Hindlimb muscle (tissue), 1 donor: ENCODE data around the gene AFAP1. TPM values are rescaled to one million over a fixed set of nuclear protein-coding genes. Genes with fewer than 3 reads are reported as not detected.
A peak's percentile ranks its signal among the peaks of the same experiment; 100 is the strongest.

ENCODE experiments used
- DNase-seq: peaks from one replicate; pipeline ENCODE4 v3.0.0-alpha.2; 2013
- polyA plus RNA-seq: library from polyadenylated mRNA; unstranded; fragments of 120-200 nt; gene quantifications from one replicate; pipeline ENCODE4 v1.2.1, GENCODE V29; 2013; ENCODE audit not compliant: insufficient read length

Gene AFAP1
- polyA plus RNA-seq, 1 donor, result 38.3 TPM

DNA sequence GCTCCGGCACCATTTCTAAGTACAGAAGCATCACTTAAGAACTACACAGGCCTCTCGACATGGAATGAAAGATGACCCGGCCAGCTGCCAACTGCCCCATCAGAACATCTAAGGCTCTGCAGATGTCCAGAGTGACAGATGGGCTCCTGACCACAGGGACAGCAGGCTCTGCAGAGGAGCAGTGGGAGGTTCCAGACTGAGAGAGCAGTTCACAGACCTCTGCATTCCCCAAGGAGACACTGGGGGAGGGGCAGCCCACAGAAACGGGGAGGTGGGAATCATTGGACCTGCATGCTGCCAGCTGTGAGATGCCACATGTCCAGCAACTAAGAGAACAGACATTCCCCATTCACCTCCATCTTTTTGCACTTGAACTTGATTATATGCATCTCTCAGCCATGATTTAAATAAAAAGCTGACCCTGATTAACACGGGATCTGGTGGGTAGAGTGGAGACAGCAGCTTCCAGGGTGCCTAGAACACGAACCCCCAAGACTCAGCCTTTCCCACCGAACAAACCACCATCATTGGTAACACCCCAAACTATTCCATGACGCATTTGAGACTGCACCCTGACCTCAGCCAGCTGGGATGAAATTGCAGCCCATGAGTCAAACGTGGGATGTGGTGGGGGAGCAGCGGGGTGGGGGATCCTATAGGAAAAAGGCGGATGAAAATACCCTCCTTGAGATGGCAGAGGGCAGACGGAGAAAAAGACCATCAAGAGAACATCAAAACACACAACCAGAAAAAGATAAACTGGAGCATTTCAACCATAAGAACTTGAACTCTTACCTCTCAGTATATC lies 47.2 kb downstream of the AFAP1 start:
- no peak for DNase-seq

DNA sequence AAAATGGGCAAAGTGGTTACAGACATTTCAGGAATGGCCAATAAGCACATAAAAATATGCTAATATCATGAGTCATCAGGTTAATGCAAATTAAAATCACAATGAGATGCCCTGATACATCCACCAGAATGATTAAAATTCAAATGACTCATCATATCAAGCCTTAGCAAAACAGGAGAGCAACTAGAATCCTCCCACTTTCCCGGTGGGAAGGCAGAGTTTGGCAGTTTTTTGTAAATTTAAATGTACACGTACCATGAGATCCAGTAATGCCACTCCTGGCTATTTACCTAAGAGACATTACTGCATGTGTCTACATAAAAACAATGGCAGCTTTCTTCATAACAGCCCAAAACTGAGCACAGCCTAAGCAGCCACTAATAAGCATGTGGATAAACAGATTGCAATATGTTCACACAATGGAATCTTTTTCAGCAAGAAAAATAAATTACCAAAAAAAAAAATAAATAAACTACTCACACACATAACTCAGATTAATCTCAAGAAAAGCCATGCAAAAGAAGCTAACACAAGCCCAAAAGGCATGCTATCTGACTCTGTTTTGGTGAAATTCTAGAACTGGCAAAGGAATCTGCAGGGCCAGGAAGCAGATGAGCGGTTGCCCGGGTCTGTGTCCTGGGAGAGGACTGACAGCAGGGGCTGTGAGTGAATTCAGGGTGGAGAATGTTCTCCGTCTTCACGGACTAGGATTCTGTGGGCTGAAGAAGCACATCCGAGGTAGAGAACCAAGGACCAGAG lies 48.8 kb downstream of the AFAP1 start:
- DNase-seq, result no peak

DNA sequence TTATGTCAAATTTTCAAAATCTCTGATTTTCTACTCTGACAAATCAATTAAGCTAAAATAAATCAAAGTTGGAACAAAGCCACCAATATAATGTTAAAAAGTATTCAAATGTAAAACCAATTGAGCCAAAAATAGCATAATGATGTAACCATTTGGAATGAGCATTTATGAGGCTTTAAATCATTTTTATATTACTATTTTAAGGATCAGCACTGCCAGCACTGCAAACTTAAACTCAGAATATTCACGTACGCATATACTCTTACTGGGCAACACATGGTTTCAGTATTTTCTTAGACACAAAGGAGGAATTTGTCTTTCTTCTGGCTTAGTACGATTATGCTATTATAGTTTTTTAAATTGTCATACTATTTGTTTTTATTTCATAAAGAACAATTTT lies 52.2 kb downstream of the AFAP1 start:
- DNase-seq, result no peak

DNA sequence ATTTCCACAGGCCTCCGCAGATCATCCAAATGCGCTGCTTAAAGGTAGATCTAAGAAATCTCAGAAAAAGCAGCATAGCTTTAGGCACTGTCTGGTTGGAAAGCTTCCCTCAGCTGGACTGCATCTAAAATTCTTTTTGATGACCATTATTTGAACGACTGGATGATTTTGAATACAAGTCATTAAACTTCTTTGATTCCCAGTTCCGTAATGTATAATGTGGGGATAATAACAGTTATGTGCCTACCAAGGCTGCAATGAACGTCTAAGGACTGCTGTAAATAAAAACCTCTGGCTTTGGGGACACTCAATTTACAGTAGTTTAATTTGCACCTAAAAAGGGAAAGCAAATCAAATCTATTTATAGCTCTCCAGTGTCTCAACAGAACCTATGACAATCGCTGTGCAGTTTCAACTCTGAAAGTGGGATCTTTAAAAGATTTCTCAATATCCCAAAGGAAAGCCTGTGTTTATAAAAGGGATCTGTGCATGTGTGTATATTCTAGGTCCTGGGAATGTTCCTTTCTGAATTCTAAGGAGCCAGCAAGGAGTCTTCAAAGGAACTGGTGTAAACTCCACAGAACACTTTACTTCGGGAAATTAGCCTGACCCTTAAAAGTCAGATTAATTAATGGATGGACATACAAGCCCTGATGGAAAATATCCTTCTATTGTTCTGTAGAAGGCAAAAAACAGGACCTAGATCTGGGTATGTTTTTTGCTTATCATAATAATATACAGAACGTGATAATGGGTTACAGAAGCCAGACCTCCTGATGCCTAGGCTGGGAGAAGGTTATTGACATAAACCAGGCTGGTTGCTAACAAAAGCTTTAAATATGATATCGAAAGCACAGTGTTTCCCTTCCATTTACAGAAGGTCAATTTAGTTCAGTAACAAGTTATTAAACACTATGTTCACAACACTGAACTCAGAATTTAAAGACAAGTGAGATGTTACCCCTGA lies 53.4 kb downstream of the AFAP1 start:
- DNase-seq, result no peak

DNA sequence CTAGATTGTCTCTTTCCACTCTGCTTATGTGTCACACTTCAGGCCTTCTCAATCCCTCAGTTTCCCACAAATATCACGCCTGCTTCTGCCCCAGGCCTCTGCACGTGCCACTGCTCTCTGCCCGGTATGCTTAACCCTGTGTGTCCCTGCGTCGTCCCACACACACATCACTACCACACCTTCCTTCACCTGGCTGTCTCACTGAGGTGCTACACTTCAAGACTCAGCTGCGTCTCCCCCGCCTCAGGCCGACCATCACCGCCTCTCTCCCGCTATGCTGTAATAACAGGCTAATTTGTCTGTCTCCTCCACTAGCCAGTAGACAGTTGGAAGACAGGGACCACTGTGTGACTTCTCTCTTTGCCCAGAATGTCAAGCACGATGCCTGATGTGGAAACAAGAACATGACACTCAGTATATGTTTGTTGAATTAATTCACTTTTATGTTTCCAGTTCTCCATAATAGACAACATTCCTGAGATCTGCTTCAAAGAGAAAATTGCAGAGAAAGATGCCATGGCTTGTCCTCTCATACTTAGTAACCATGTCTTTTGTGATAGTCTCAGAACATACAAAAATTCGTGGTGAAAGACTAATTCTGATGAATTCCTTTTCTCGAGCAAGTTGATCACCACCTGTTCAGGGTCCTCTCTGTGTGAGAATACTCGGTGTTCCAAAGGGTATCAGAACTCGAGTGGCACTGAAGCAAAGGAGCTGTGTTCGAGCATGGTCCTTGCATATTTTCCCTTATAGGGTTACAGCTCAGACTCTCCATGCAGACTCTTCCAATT lies 54.2 kb downstream of the AFAP1 start:
- no peak for DNase-seq

DNA sequence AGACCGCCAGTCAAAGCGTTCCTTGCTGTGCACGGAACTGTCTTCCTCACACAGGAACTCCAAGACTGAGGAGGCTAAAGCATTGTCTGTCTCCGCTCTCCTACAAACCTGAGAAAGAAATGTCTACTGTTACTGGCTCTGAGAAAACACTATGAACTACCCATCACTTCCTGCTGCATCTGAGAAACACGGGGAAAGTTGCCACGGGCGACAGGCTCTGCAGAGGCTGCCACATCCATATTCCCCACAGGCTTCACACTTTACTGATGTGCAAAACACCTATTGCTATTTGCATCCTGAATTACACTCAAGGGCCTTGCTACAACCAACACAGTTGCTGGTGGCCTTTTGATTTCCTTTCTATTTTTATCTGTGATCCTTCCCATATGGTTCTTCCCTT lies 59.0 kb downstream of the AFAP1 start:
- no peak for DNase-seq

DNA sequence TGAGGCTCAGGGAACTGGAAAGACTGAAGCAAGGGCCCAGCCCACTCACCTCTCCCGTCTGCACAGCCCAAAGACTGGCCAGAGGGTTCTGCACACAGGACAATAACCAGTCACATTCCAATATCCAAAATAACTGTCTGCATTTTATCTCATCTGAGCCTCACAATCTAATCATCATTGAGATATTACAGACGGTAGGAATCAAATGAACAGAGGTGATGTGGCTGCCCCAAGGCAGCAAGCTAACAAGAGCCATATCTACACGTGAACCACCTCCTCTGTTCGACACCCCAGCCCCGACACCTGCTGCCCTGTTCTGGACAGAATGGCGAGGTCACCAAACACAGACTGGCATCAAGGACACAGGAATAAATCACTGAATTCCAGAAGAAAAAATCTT lies 60.5 kb downstream of the AFAP1 start:
- no peak for DNase-seq

DNA sequence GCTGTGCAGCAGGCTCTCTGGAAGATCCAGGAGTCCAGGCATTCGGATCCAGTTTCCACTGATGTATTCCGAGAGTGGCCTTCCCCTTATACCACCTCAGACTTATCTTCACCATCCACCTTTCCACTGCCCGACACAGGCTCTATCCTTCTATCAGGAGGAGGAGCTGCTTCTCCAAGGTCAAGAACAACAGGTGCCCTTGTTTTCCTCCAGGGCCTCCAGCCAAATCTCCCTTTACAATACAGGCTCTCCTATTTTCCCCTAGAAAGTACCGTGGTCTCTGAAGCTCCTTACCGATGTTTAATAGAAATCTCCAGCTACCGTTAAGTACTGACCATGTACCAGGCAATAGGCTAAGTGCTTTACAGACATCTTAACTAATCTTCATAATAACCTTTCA lies 61.3 kb downstream of the AFAP1 start:
- DNase-seq, result no peak

DNA sequence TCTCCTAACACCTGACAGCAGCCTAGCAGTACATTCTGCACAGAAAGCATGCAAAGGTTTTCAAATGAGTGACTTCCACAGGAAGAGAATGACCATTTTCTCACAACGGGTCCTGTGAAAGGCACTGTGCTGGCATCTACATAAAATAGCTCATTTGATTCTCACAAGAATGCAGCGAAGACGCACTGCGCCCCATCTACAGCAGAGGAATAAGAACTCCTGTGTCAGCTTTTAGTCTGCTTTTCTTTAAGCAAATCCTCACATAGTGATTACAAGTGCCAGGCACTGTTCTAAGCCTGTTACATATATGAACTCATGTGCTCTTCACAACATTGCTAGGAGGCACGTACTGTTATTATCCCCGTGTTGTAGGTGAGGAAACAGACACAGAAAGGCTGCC lies 62.5 kb downstream of the AFAP1 start:
- no peak for DNase-seq

DNA sequence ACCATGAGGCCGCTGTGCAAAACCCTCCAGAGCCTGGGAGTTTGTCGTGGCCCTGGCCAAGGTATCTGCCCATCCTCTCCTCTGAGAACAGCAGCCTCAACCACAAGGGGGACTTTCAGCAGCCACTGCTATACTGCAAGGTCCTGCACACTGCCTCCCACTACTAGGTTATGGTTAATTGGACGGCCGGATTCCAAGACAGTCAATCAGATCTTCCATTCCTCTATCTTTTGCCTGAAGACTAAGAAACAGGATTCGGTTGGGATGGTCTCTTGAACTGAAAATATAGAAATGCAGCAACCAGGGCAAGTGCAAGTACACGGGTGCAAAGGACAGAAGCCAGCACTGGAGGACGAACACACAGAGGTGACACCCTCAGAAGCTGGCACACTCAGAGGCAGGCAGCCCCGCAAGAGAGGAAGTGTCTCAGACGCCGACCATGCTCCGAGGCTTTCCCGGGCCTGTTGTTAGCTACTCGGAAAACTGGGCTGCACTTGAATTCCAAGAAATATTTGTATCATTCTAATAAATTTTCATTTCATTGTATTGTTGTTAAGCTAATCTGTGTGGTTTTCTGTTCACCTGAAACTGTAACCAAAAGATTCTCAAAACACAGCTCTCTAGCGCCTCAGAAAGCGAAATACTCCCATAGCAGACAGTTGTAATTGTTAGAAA lies 63.3 kb downstream of the AFAP1 start:
- no peak for DNase-seq

DNA sequence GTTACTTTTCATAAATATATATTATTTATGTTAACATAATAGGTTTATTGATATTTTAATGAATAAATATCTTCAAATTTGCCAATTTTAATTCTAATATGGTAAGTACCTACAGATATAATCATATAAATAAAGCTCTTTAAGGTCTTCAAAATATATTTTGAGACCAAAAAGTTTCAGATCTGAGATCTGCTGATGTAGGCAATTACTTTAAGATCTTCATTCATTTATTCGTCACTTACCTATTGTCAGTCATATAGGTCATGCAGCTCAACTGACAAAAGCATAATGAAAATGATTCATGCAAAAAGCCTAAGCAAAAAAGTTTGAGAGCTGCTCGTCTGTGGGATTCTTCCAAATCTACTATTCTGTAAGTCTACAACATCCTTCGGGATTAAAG lies 64.8 kb downstream of the AFAP1 start:
- no peak for DNase-seq

DNA sequence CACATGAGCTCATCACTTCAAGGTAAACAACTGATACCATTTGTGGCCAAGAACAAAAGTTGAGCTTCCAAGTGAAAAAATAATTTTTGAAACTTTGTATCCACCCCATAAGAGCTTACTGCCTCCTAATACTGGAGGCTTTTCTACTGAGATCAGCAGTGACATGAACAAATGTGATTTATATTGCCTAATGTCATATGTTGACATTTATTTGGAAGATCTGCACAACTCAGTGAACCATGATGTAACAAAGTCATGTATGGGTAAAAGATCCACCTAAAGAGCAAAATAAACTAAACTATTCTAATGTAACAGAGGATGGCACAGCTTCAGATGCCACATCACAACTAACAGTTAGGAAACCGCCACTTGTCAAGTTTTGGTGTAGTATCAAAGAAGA lies 65.8 kb downstream of the AFAP1 start:
- DNase-seq, result no peak

DNA sequence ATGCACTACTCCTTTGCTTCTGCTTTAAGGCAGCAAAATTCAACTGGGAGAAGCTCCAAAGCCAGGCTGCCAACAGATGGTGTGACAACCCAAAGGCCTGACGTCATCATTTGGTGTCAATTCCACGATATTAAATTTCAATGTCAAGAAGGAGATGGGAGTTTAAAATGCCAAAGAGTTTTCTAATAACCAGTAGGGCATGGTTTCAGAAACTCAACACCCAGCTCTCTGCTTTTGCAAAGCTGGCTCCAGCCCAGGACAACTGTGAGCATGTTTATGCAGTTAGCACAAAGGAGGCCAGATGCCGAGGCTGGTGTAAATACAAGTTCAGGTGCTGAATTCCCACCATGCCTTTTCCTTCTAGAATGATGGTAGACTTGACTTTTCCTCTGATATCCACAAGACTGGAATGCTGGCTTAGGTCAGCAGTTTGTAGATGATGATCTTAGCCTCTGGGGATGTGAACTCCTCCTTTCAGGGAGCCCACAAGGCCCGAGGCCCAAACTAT lies 67.3 kb downstream of the AFAP1 start:
- DNase-seq, result peak; percentile 82

DNA sequence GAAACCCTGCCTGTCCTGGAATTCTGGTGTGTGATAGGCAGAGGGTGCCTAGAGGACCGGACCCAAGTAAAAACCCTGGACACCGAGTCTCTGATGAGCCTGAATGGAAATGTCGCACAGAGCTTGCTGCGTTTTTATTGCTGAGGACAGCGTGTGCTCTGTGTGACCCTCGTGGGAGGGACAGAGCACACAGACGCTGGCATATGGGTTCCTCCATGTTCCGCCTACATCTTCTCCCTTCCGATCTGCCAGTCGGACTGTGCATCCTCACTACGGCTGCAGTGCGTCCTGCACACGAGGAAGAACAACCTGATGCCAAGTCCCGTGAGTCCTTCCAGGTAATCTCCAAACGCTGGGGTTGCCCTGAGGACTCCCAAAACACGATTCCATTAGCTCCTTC lies 68.3 kb downstream of the AFAP1 start:
- DNase-seq, result no peak

DNA sequence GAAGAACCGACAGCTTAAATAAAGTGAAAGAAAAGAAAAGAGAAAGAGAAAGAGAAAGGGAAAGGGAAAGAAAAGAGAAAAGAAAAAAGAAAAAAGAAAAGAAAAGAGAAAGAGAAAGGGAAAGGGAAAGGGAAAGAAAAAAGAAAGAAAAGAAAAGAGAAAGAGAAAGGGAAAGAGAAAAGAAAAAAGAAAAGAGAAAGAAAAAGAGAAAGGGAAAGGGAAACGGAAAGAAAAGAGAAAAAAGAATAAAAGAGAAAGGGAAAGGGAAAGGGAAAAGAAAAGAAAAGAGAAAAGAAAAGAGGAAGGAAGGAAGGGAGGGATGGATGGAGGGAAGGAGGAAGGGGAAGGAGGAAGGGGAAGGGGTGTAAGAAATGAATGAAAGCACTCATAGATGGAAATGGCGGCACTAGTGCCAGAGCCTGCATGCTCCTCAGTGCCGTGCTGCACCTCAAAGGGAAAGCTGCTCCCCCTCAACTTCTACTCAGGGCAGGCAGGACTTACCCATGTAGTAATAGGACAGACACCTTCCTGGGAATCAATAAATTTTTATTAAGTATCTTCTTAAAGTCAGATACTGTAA lies 70.7 kb downstream of the AFAP1 start:
- DNase-seq, result no peak

DNA sequence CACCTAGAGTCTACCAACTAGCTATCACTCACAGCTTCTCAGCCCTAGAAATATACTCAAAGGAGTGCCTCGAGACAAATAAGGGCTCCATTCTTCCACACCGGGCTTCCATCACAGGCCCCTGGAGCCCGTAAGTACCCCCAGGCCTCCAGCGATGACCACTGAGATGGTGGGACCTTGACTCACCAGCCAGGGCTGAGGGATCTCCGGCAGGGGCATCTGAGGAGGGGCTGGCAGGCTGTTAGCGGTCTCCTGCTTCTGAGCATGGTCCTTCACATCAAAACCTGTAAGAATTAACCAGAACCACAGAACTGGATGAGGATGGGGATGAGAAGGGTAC lies 71.3 kb downstream of the AFAP1 start:
- DNase-seq, result no peak

DNA sequence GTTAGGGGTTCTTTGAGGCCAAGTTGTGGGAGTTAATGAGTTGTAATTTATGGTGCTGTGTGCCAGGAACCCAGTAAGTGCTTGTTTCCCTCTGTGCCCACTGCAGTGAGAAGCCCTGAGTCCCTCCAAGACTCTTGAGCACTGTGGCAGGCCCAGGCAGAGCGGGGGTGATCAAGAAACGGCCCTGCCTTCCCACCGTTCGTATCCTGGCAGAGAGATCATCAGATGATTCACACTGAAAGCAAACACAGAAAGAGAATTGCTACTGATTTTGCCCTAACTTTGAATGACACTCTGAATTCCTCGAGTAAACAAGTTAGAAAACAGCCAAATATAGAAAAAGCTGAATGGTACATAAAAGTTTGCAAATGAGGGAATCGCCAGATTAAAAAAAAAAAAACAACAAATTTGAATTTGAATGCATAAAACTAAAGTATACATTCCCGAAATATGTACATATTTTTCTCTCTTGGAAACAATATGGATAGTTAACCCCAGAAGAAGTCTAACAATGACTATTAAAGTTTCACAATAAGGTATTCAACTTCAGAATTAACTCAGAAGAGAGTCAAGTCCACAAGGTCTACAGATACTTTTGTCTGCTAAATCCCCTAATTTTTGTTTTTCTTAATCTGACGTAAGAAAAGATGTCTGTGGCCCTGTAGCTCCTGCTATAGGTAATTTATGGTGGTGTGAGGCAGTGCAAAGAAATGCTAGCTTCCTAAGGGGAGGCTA lies 71.8 kb downstream of the AFAP1 start:
- DNase-seq, result no peak

DNA sequence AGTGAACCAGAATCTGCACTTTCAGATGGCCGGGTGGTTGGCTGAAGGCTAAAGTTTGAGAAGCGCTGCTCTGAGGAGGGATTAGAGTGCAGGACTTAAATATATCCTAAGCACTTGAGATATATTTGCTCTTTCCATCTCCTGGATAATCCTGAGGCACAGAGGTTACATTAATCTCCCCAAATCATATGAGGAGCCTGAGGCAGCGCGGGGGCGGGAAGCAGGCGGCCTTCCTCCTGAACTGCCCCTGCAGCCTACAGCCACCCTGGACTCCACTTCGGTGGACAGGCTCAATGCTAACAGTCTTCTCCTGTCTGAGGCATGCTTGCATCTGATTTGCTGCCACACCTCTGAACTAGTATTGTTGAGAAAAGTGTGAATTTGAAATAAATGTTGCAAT lies 72.5 kb downstream of the AFAP1 start:
- DNase-seq, result no peak

DNA sequence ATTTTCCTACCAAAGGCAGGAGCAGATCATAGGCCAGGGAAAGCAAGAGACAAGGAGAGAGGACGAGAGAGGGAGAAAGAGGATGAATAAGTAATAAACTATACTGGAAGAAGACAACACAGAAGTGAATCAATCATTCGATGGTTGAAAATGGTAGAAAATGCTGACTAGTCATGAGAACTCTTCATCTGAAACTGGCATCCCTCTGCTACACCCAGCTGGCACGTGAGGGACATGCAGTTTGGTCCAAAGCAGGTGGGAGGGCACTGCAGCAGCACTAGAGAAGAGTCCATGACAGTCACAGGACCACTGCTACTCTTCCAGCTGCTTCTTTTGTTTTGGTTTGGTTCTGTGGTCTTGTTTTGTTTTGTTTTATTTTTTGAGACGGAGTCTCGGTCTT lies 74.1 kb downstream of the AFAP1 start:
- no peak for DNase-seq

DNA sequence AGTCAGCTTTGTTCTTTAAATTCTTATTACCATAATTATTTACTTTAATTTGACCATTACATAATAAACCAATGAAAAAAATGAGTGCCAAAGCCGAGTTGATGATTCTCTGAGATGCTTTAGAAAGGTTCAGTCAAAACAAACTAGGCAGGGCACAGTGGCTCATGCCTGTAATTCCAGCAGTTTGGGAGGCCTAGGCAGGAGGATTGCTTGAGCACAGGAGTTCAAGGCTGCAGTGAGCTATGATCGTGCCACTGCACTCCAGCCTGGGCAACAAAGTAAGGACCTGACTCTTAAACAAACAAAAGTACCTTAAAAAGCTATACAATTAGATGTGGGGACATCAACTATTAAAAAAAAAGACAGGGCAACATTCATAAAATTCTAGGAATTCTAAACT lies 75.0 kb downstream of the AFAP1 start:
- DNase-seq, result no peak
